B cell (primary cell): ENCODE data around the gene C19orf12. TPM values are rescaled to one million over a fixed set of nuclear protein-coding genes. Genes with fewer than 3 reads are reported as not detected.

Experiments
- ATAC-seq: fragments of 200-7000 bp; cut with Tn5 transposase; one replicate; pipeline ENCODE4 v1.10.0; 2021; ENCODE audit warnings: low read depth, mild to moderate bottlenecking, moderate number of reproducible peaks, moderate library complexity
- CTCF ChIA-PET: fragments of 350-600 bp; sonication (Branson Sonifier 250); formaldehyde crosslinking; loops from one replicate; lab custom pipeline; 2021; ENCODE audit warnings: antibody characterized with exemption, inconsistent platforms; lab: Charles Lee
- POLR2A ChIA-PET: fragments of 350-600 bp; sonication (Branson Sonifier 250); formaldehyde crosslinking; loops from one replicate; lab custom pipeline; 2021; ENCODE audit warnings: antibody characterized with exemption; lab: Charles Lee
- DNase-seq: peaks from one replicate; pipeline ENCODE4 v3.0.0; 2013
- H2AFZ ChIP-seq: 2 replicates; pipeline ENCODE4 v1.6.1; 2012; ENCODE audit warnings: mild to moderate bottlenecking, low read depth, low read length; ENCODE audit not compliant: insufficient read depth, poor library complexity, severe bottlenecking
- H3K27ac ChIP-seq, 2 donors: 1 replicate in 1 of 2; 2 replicates in 1 of 2; pipeline ENCODE4 v1.5.1; 2012 to 2013; ENCODE audit warnings: low read length in 2 of 2, mild to moderate bottlenecking in 2 of 2, moderate library complexity in 1 of 2
- H3K27me3 ChIP-seq, 4 experiments: fragments of 200-600 bp in 1 of 4; sonication (generic) in 1 of 4; replicated peaks in 1 of 4; 1 replicate in 2 of 4; 2 replicates in 2 of 4; pipeline versions ENCODE4 v1.6.1 to v1.7.0; 2013 to 2016; ENCODE audit warnings: low read length in 3 of 4, mild to moderate bottlenecking in 2 of 4, mixed read lengths in 1 of 4, moderate library complexity in 1 of 4; ENCODE audit not compliant: insufficient read depth in 4 of 4, control insufficient read depth in 3 of 4; ENCODE audit errors: control extremely low read depth in 1 of 4
- H3K36me3 ChIP-seq, 2 experiments: replicated peaks in 1 of 2; 1 replicate in 1 of 2; 2 replicates in 1 of 2; pipeline versions ENCODE4 v1.6.1 to v1.7.1; 2013; ENCODE audit warnings: low read length in 1 of 2; ENCODE audit not compliant: insufficient read depth in 2 of 2, control insufficient read depth in 1 of 2; ENCODE audit errors: control extremely low read depth in 1 of 2, extremely low read depth in 1 of 2
- H3K4me1 ChIP-seq, 2 donors: fragments of 200-600 bp in 1 of 2; sonication (generic) in 1 of 2; 1 replicate in 1 of 2; 2 replicates in 1 of 2; pipeline versions ENCODE4 v1.5.1 to v1.6.1; 2013 to 2017; ENCODE audit warnings: low read length in 2 of 2; ENCODE audit not compliant: control insufficient read depth in 2 of 2, insufficient read depth in 2 of 2
- H3K4me2 ChIP-seq: replicated peaks from 2 replicates; pipeline ENCODE3; 2012; ENCODE audit warnings: mild to moderate bottlenecking, low read depth, low read length; ENCODE audit not compliant: poor library complexity, severe bottlenecking
- H3K4me3 ChIP-seq, 5 experiments: fragments of 200-600 bp in 1 of 5; sonication (generic) in 1 of 5; 1 replicate in 3 of 5; 2 replicates in 2 of 5; pipeline versions ENCODE4 v1.5.1 to v1.7.0; 2011 to 2016; ENCODE audit warnings: low read length in 4 of 5, mild to moderate bottlenecking in 4 of 5, low read depth in 2 of 5, control low read depth in 1 of 5, moderate library complexity in 1 of 5; ENCODE audit not compliant: insufficient read depth in 1 of 5; ENCODE audit errors: control extremely low read depth in 1 of 5, extremely low read depth in 1 of 5
- H3K79me2 ChIP-seq: fragments of 200-600 bp; sonication (generic); one replicate; pipeline ENCODE4 v1.6.0; 2016; ENCODE audit warnings: low read length; ENCODE audit not compliant: control insufficient read depth, insufficient read depth
- H3K9ac ChIP-seq: fragments of 200-600 bp; sonication (generic); 2 replicates; pipeline ENCODE4 v1.6.1; 2017; ENCODE audit warnings: mild to moderate bottlenecking, low read length, moderate library complexity
- H3K9me3 ChIP-seq, 3 donors: one replicate each; pipeline versions ENCODE4 v1.6.1 to v1.7.1; 2013; ENCODE audit warnings: low read length in 2 of 3; ENCODE audit not compliant: control insufficient read depth in 2 of 3, insufficient read depth in 1 of 3; ENCODE audit errors: control extremely low read depth in 1 of 3
- H4K20me1 ChIP-seq: 2 replicates; pipeline ENCODE4 v1.6.0; 2012; ENCODE audit warnings: mild to moderate bottlenecking, low read length; ENCODE audit not compliant: insufficient read depth, control insufficient read depth, poor library complexity, severe bottlenecking
- H3K27ac Mint-ChIP-seq: one replicate; pipeline ENCODE4 v1.8.0; 2021; ENCODE audit warnings: mixed read lengths
- H3K27me3 Mint-ChIP-seq: one replicate; pipeline ENCODE4 v1.8.0; 2021; ENCODE audit warnings: mixed read lengths
- H3K4me1 Mint-ChIP-seq: one replicate; pipeline ENCODE4 v1.8.0; 2021; ENCODE audit warnings: mixed read lengths
- H3K4me3 Mint-ChIP-seq: one replicate; pipeline ENCODE4 v1.8.0; 2021; ENCODE audit warnings: mixed read lengths
- H3K9me3 Mint-ChIP-seq: one replicate; pipeline ENCODE4 v1.8.0; 2022; ENCODE audit warnings: mixed read lengths; ENCODE audit not compliant: insufficient read depth
- CTCF ChIP-seq: fragments of 200-600 bp; IDR thresholded peaks from one replicate; pipeline ENCODE4 v1.8.0; 2022; ENCODE audit warnings: antibody characterized with exemption, mild to moderate bottlenecking
- EZH2 ChIP-seq: IDR thresholded peaks from 2 replicates; pipeline ENCODE4 v1.6.1; 2012; ENCODE audit warnings: borderline replicate concordance, low read depth, mild to moderate bottlenecking, moderate library complexity, low read length; ENCODE audit not compliant: insufficient read depth, poor library complexity, severe bottlenecking
- WGBS: methylation state at CpG from one replicate; pipeline ENCODE4 v1.1.5; 2013; ENCODE audit warnings: missing lambda C conversion rate; ENCODE audit not compliant: insufficient coverage; 5-methylcytosine and 5-hydroxymethylcytosine counted together
- intact Hi-C: fragments of 100-400 bp; cut with micrococcal nuclease; formaldehyde crosslinking; loops from one replicate; pipeline ENCODE4 v1.10.0; 2022
- polyA plus RNA-seq: library from polyadenylated mRNA; depleted of rRNA; stranded (reverse); fragments of >200 nt; gene quantifications from 2 replicates; pipeline ENCODE4 v1.2.3, GENCODE V29; 2012
- total RNA-seq, 2 donors: library from RNA; stranded (reverse); fragments of 120-200 nt in 1 of 2; gene quantifications; 1 replicate in 1 of 2; 2 replicates in 1 of 2; pipeline versions ENCODE4 v1.2.3 to v1.2.4, GENCODE V29; 2013 to 2022

Gene C19orf12
- total and polyA plus RNA-seq, 2 donors (not counting 1 experiment from before 2014, with no cell fraction given) = 12.6 to 29.4 TPM

- Mint-ChIP-seq H3K27ac (no peak overlapping the region), H3K4me1 (peaks cover 5% of the 10 kb centered on the region), H3K9me3 (no peaks in the 10 kb centered on the region), H3K4me3 (no peak overlapping the region), H3K27me3 (peaks cover 3% of the 10 kb centered on the region)
- peaks cover 7 to 10% of the 10 kb centered on the region in 2 donors for H3K4me1 ChIP-seq
- H3K36me3 ChIP-seq = no peaks in the 10 kb centered on the region
- ChIA-PET CTCF (interaction anchor here (1.4 to 10.1 kb wide), 2 partner anchors 52 to 99 kb away, joined by 4 to 116 read pairs; partner anchors contain the start of gene POP4), POLR2A (no interaction called here)
- H3K4me3 ChIP-seq = no peak overlapping the region
- intact Hi-C loops = loop anchor here (10.0 kb wide), 1 partner anchor 154 kb away; the partner anchor contains the start of gene CCNE1
- H2AFZ ChIP-seq = no peak overlapping the region
- no peaks in the 10 kb centered on the region for H3K9me3 ChIP-seq
- H3K27ac ChIP-seq = no peak overlapping the region
- DNase-seq = no peak
- 93% methylated on average over 3 of the region's 10 CpGs for WGBS
- no peak for TF ChIP-seq EZH2
- TF ChIP-seq CTCF = no peak
- no peaks in the 10 kb centered on the region for H4K20me1 ChIP-seq
- H3K27me3 ChIP-seq = no peaks in the 10 kb centered on the region
- H3K9ac ChIP-seq = no peak overlapping the region
- H3K79me2 ChIP-seq = peaks cover 6% of the 10 kb centered on the region
- no peak for ATAC-seq
- H3K4me2 ChIP-seq = no peak overlapping the region
These were observed 54.2 kb downstream of the C19orf12 start for GRCh38 chr19:29660835-29661234.

GRCh38 chr19:29658221-29658991, 56.7 kb downstream of the C19orf12 start:
- no peak for DNase-seq
- no peak overlapping the region for H3K4me3 ChIP-seq
- ATAC-seq = no peak
- no peak for TF ChIP-seq CTCF
- H3K9me3 ChIP-seq = peaks cover 0 to 1% (median 0%) of the 10 kb centered on the region in 3 donors
- Mint-ChIP-seq H3K9me3 (no peaks in the 10 kb centered on the region), H3K4me1 (no peaks in the 10 kb centered on the region), H3K27ac (no peak overlapping the region), H3K27me3 (peaks cover 7% of the 10 kb centered on the region), H3K4me3 (no peak overlapping the region)
- POLR2A ChIA-PET = no interaction called here
- no peaks in the 10 kb centered on the region for H3K36me3 ChIP-seq
- no peak overlapping the region for H3K4me2 ChIP-seq
- H3K27me3 ChIP-seq = peaks cover 0 to under 1% (median 0%) of the 10 kb centered on the region in 4 experiments
- no peaks in the 10 kb centered on the region for H3K4me1 ChIP-seq
- no peak overlapping the region for H3K9ac ChIP-seq
- CTCF ChIA-PET = interaction anchor here (1.0 kb wide), 1 partner anchor 13 kb away, joined by 3 read pairs; no protein-coding TSS in a partner anchor
- no peak overlapping the region for H3K27ac ChIP-seq
- no peak overlapping the region for H2AFZ ChIP-seq
- intact Hi-C loops = no loop called here
- no peaks in the 10 kb centered on the region for H3K79me2 ChIP-seq
- 100% methylated on average over 1 of the region's 5 CpGs for WGBS
- no peaks in the 10 kb centered on the region for H4K20me1 ChIP-seq
